GM18508 (cell line): ENCODE results near the gene LRCH4.

Experiments used
- ATAC-seq: cut with Tn5 transposase; IDR thresholded peaks from one replicate; pipeline ENCODE4 v1.9.1; 2021; ENCODE audit warnings: moderate number of reproducible peaks; ENCODE audit not compliant: insufficient read depth, unreplicated experiment

Gene LRCH4

DNA sequence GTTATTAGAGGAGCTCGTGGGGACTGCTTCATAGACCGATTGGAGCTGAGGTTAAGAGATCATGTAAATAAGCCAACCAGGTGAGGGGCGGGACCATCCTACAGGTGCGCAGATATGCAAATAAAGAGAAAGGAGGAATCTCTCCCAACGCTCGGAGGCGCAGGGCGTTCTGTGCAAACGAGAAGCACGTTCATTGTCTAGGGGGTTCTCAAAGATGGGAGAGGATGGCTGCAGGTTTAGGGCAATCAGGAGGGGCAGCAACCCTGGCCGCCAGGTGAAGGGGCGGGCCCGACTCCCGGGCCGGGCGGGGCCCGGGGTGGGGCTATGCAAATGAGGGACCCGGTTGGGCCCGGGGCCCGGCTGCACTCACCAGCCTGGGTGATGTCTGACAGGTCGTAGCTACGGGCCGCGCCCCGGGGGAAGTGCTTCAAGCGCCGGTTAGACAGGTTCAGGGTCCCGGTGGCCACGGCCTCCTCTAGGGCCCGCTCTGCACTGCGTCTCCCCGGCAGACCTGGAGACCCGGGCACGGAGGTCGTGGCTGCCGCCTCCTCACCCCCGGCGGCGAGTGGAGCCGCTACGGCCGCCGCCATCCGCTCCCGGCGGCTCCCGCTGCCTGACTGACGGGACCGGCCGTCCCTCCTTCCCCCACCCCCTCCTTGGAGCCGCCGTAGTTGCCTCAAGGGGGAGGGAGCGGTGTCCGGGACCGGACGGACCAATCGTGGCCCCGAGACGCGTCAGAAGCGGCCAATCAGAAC, at the start of gene LRCH4:
TSS of gene LRCH4 (minus strand) at position 619 of the 755 bp plus-strand sequence. CDS start at position 590, 29 bp downstream.
- no peak for ATAC-seq

DNA sequence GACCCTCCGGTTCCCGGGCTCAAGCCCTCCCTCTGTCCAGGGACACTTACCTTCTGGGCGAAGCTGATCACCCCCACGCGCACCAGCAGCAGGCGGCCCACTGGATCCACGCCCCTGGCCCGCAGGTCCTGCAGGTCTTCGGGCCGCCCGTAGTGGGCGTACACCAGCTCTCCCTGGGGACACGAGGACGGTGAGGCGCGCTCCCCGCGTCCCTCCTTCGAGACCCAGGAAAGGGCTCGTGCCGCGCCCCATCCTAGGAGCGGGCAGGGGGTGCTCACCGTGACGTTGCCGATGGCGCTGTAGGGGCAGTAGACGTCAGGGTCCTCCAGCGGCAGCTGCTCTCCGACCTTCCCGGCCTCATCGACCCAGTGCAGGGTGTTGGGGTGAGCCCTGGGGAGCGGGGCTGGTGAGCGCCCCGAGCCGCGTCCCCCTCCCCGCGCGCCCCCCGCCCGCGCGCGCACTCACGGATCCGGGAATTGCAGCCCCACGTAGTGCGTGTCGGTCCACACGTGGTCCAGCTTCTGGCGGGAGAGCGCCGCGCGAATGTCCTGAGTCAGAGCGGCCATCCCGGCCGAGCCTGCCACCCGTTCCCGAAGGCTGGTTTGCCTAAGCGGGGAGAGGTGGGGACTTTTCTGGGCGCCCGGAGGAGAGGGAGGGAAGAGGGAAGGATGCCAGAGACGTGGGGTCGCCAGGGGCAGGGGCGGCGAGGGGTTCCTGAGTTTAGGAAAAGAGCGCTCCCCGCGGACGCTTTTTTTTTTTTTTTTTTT, 47.2 kb upstream of the LRCH4 start:
- no peak for ATAC-seq

- no peak for ATAC-seq
Observed at GRCh38 chr7:100630066-100630465, 44.1 kb upstream of the LRCH4 start.

- no peak for ATAC-seq
Observed at GRCh38 chr7:100629117-100629716, 43.3 kb upstream of the LRCH4 start.

DNA sequence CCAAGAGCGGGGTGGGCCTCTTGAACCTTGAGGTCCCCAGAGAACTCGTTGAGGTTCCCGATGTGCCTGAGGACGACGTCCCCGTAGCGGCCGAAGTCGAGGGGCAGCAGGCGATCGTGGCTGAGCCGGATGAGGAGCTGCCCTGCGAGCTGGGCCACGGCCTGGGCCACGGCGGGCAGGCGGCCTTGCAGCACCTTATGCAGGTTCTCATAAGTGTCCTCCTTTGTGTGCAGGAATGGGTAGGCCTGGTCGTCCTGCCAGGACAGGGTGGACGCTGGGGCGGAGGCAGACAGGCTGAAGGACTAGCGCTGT, 41.3 kb upstream of the LRCH4 start:
- ATAC-seq = no peak

- no peak for ATAC-seq
Observed at GRCh38 chr7:100626530-100627237, 40.8 kb upstream of the LRCH4 start.

DNA sequence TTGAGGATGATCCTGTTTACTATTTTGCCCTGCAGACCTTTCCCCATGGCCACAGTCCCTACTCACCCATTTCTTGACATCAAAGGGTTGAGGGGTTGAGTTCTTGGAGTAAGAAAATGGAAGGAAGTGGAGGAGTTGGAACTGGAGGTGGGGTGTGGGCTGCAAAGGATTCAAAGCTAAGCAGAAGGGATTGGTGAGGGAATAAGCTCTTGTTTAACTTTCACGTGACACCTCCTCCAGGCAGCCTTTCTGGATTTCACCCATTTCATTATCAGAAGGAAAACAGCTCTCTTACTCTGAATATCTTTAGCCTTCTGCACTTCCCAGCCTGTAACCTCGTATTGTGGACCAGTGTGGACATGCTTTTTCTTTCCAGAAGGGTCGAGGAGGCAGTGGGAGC, 40.1 kb upstream of the LRCH4 start:
- no peak for ATAC-seq

DNA sequence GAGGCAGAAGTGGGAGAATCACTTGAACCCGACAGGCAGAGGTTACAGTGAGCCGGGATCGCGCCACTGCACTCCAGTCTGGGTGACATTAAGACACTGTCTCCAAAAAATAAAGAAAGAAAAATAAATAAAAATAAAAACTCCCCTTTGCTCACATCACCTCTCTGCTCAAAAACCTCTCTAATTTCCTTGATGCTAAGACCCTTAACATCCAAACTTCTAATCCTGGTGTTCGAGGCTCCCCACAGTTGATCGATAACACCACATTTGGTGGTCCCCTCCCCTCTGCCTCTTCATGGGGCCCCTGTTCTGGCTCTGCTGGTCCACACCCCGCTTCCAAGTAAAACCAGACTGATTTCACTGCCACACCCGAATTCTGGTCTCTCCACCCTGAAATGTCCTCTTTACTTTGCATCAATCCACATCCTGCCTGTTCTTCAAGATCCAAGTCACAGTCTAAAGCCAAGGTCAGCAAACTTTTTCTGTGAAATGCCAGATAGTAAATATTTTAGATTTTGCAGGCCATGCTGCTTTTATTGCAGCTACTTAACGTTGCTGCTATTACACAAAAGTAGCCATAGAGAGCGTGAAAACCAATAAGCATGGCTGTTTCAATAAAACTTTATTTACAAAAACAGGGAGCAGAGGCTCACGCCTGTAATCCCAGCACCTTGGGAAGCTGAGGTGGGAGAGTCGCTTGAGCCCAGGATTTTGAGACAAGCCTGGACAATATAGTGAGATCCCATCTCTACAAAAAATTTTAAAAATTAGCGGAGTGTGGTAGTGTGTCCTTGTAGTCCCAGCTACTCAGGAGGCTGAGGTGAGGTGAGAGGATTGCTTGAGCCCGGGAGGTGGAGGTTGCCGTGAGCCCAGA, 38.3 kb upstream of the LRCH4 start:
- ATAC-seq = no peak

- ATAC-seq = no peak
Observed at GRCh38 chr7:100621554-100621953, 35.6 kb upstream of the LRCH4 start.

DNA sequence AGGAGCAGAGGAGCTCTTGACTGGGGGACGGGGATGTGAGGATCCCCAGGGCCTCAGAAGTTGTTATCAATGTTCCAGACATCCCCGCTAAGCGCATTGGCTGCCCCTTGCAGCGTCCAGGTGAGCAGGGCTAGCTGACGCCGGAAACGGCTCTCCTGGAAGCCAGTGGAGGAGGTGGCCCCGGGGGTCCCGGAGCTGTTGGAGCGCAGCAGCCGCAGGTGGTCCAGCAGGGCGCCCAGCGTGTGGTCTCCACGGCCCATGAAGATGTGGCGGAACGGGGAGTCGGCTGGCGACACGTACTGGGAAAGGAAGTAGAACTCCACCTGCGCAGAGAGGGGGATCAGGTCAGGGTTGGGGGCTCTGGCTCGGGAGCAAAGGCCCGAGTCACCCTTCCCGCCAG, 34.9 kb upstream of the LRCH4 start:
- no peak for ATAC-seq

DNA sequence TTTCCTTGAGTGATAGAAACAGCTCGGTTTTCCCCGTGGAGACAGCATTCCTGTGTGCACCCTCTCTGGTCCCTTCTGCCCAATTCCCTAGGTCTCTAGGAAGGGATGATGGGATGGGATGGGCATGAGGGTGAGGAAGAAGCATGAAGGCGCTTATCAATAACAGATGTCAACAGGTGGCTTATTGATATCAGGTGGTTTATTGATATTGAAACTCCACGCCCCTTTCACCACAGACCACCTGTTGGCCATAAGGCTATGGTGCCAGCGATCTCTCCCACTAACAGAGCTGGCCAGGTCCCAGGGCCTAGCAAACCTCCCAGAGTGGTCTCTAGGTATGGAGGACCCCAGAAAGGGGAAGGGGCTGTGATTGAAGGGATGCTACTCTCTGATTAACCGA, 34.3 kb upstream of the LRCH4 start:
- no peak for ATAC-seq

- ATAC-seq = no peak
Observed at GRCh38 chr7:100614308-100614861, 28.5 kb upstream of the LRCH4 start.

- ATAC-seq = no peak
Observed at GRCh38 chr7:100613412-100614175, 27.7 kb upstream of the LRCH4 start.

DNA sequence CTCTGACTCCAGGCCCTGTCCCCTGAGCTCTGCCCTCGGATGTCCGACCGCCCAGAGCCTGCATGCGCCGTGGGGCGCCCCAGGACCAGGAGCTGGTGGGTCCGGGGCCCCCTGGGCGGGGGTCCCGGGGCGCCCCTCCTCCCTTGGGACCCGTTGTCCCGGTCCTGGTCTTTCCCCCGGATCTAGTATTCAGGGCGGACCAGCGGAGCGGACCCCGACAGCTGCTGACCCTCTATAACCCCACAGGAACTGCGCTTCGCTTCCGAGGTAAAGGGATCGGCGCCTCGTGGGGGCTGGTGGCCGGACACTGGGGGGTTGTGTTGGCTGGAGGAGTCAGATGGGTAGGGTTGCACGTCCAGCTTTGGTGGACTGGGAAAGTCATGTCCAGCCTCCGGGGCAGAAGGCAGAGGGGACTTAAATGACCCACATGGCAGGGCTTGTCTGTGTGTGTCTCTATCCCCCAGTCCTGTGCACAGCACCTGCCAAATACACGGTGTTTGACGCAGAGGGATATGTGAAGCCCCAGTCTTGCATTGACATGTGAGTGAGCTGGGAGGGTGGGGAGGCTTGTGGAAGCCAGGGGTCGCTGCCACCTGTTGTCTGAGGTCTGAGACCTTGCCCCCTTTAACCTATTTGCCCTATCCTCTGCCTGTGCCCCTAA, 26.9 kb upstream of the LRCH4 start:
- ATAC-seq = no peak

GRCh38 chr7:100611983-100612729, 26.2 kb upstream of the LRCH4 start, which contains the start of gene MOSPD3:
Gene MOSPD3 (plus strand): TSS chr7:100612540. CDS start chr7:100612792, 252 bp downstream.
- ATAC-seq = peak; percentile 85

- ATAC-seq = no peak
Observed at GRCh38 chr7:100609958-100610357, 24.0 kb upstream of the LRCH4 start.

- no peak for ATAC-seq
Observed at GRCh38 chr7:100607111-100607510, 21.2 kb upstream of the LRCH4 start.

GRCh38 chr7:100606313-100606712, 20.4 kb upstream of the LRCH4 start:
- no peak for ATAC-seq
